D721Med (cell line): Measurements from ENCODE around the gene CPNE8.

Source experiments
- DNase-seq: peaks from one replicate; pipeline ENCODE4 v3.0.0; 2011; ENCODE audit warnings: low spot score; ENCODE audit not compliant: insufficient read length
- FAIRE-seq: peaks from 2 replicates; lab custom pipeline; 2011; peaks lifted over from hg19 to GRCh38; lab: Jason Lieb, UNC
- TF ChIP-seq, protein P1 (sequence below): IDR thresholded peaks from 2 replicates; pipeline ENCODE4 v1.5.1; 2012; ENCODE audit warnings: mild to moderate bottlenecking, control low read depth; ENCODE audit not compliant: insufficient read depth; ENCODE audit errors: missing control alignments

Gene CPNE8

DNA sequence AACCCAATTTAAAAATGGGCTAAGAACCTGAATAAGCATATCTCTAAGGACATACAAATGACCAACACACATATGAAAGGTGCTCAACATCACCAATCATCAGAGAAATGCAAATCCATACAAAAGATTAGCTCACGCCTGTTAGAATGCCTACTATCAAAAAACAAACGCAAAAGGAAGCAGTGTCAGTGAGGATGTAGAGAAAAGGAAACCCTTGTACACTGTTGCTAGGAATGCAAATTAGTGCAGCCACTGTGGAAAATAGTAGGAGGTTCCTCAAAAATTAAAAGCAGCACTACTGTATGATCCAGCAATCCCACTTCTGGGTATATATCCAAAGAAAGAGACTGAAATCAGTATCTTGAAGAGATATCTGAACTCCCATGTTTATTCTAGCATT, 133.0 kb downstream of the CPNE8 start:
- FAIRE-seq (no peak), DNase-seq (no peak)
- TF ChIP-seq, protein P1, sequence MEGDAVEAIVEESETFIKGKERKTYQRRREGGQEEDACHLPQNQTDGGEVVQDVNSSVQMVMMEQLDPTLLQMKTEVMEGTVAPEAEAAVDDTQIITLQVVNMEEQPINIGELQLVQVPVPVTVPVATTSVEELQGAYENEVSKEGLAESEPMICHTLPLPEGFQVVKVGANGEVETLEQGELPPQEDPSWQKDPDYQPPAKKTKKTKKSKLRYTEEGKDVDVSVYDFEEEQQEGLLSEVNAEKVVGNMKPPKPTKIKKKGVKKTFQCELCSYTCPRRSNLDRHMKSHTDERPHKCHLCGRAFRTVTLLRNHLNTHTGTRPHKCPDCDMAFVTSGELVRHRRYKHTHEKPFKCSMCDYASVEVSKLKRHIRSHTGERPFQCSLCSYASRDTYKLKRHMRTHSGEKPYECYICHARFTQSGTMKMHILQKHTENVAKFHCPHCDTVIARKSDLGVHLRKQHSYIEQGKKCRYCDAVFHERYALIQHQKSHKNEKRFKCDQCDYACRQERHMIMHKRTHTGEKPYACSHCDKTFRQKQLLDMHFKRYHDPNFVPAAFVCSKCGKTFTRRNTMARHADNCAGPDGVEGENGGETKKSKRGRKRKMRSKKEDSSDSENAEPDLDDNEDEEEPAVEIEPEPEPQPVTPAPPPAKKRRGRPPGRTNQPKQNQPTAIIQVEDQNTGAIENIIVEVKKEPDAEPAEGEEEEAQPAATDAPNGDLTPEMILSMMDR = no peak

DNA sequence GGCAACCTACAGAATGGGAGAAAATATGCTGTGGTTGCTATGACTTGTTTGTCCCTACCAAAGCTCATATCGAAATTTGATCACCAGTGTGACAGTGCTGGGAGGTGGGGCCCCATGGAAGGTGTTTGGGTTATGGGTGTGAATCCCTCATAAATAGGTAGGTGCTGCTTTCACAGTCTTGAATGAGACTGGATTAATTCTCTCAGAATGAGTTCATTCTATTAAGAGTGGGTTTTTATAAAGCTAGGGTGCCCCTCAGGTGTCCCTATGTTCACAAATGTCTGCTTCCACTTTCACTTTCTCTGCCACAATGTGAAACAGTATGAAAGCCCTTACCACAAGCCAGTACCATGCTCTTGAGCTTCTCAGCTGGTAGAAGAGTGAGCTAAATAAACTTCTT, 133.5 kb downstream of the CPNE8 start:
- FAIRE-seq = no peak
- TF ChIP-seq, protein P1 = no peak
- DNase-seq = no peak

DNA sequence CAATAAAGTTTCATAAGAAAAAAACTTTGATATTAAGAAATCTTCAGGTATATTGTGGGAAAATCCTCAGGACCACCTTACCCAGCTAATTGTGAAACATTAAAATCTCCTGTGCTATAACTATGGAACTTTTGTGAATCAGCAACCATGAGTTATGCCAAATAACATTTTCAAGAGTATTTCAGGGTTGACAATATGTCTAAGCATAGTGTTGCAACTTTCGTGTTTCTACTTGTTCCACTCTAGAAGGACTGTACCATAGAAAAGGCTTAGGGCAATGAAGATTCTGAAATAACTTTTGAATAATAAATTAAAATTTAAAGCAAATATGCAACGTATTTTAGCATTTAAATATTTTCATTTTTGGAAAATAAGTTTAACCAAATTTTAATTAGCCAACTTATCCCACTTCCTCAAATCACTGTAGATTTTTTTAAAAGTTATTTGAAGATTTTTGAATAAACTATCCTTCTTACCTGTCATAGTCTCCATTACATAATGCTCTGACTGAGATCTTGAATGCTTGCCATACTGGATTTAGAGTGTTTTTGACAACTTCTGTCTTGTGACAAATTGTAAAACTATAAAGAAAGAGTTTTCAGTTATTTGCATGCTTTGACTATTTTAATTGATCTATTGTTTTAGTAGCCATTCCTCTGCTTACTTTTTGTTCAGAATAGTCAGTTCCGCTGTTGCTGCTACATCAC, 143.6 kb downstream of the CPNE8 start:
- FAIRE-seq = no peak
- no peak for DNase-seq
- TF ChIP-seq, protein P1 = no peak

DNA sequence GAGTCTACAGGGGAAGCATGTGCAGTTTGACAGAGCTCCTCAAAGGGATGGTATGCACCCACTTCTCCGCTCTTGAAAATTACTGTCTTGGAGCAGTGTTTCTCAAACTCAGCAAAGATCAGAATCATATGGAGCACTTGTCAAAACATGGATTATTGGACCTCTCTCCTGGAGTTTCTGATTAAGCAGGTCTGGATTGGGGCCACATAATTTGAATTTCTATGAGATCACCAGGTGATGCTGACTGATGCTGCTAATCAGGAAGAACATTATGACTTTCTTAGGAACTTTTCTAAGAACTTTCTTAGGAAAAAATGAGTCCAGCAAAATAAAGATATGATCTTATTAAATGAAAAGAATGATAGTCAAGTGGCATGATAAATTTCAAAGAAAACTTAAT, 144.3 kb downstream of the CPNE8 start:
- DNase-seq (no peak), FAIRE-seq (no peak)
- TF ChIP-seq, protein P1 = no peak

DNA sequence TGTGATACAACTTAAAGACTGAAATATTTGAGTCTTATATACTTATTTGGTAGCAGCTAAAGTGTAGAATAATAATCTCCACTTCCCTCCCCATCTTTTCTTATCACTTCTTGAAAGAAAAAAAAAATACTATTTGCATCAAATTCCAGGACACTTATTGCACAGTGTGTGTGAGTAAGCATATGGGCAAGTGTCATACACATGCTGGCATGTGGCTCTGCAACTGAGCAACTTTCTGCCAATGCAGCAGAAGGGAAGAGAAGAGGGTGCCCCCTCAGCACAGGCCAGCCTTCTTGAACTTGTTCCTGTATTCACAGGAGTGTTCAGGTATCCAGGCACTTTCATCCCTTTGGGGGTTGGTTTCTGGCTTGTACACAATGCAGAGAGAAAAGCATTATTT, 145.8 kb downstream of the CPNE8 start:
- FAIRE-seq (no peak), DNase-seq (no peak)
- TF ChIP-seq, protein P1 = no peak

DNA sequence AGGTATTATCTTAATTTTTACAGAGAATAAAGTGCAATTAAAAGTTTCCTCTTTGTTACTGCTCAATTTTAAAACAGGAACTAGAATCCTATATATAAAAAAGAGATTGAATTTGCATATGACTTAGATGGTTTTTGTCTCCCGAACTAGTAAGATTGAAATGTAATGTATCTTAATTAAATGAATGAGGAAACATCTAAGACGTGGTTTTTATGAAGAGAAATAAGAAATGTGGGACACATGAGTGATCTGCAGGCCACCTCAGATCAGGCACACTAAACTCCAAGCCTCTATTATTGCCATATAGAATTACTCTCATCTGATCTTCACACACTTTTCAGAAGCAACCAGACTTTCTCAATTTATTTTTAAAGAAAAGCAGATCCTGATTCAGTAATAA, 158.6 kb downstream of the CPNE8 start:
- TF ChIP-seq, protein P1 = no peak
- DNase-seq (no peak), FAIRE-seq (no peak)

DNA sequence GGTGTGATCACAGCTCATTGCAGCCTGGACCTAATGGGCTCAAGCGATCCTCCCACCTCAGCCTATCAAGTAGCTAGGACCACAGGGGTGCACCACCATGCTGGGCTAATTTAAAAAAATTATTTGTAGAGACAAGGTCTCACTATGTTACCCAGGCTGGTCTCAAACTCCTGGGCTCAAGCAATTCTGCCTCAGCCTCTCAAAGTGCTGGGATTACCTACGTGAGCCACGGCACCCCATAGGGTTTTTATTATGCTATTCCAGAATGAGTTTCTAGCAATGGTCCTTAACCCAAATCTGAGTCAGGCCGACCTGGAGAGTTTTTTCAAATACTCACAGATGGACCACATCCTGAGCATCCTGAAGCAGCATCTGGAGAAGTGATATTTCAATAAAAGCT, 159.8 kb downstream of the CPNE8 start:
- TF ChIP-seq, protein P1 = no peak
- DNase-seq = no peak
- no peak for FAIRE-seq
